Mesenchymal stem cell (in vitro differentiated cells and primary cell): ENCODE measurements around the gene AGTPBP1.

Source experiments
- DNase-seq: peaks from one replicate; pipeline ENCODE4 v3.0.0-alpha.2; 2013
- H2AFZ ChIP-seq: one replicate; pipeline ENCODE4 v1.6.1; 2013; ENCODE audit warnings: low read depth, mild to moderate bottlenecking, control low read depth, inconsistent platforms, low read length, moderate library complexity
- H2AK5ac ChIP-seq: 2 replicates; pipeline ENCODE4 v1.6.1; 2013; ENCODE audit warnings: low read length, moderate library complexity, mild to moderate bottlenecking, inconsistent platforms; ENCODE audit not compliant: severe bottlenecking
- H2BK120ac ChIP-seq: one replicate; pipeline ENCODE4 v1.6.1; 2013; ENCODE audit warnings: low read depth, mild to moderate bottlenecking, inconsistent platforms, low read length, moderate library complexity
- H2BK12ac ChIP-seq, 2 experiments: one replicate each; pipeline ENCODE4 v1.6.1; 2013; ENCODE audit warnings: inconsistent platforms in 2 of 2, low read length in 2 of 2, mild to moderate bottlenecking in 2 of 2, moderate library complexity in 2 of 2, control low read depth in 1 of 2
- H2BK15ac ChIP-seq: one replicate; pipeline ENCODE4 v1.6.1; 2013; ENCODE audit warnings: mild to moderate bottlenecking, low read depth, inconsistent platforms; ENCODE audit not compliant: poor library complexity, severe bottlenecking
- H2BK5ac ChIP-seq: 2 replicates; pipeline ENCODE4 v1.6.1; 2013; ENCODE audit warnings: low read depth, mild to moderate bottlenecking, low read length, control low read depth, inconsistent platforms; ENCODE audit not compliant: poor library complexity, severe bottlenecking
- H3K14ac ChIP-seq, 2 experiments: one replicate each; pipeline ENCODE4 v1.6.1; 2013; ENCODE audit warnings: inconsistent platforms in 2 of 2, low read length in 2 of 2, control low read depth in 1 of 2, mild to moderate bottlenecking in 1 of 2, moderate library complexity in 1 of 2
- H3K18ac ChIP-seq, 2 experiments: one replicate each; pipeline ENCODE4 v1.6.1; 2013; ENCODE audit warnings: inconsistent platforms in 2 of 2, low read length in 2 of 2, control low read depth in 1 of 2, low read depth in 1 of 2, mild to moderate bottlenecking in 1 of 2
- H3K23ac ChIP-seq, 2 experiments: one replicate each; pipeline ENCODE4 v1.6.1; 2013; ENCODE audit warnings: inconsistent platforms in 2 of 2, low read length in 2 of 2, mild to moderate bottlenecking in 2 of 2, moderate library complexity in 2 of 2, control low read depth in 1 of 2
- H3K27ac ChIP-seq: 2 replicates; pipeline ENCODE4 v1.5.1; 2013; ENCODE audit warnings: mild to moderate bottlenecking, moderate library complexity, low read length, control low read depth, inconsistent platforms; ENCODE audit not compliant: poor library complexity, severe bottlenecking
- H3K27me3 ChIP-seq, 2 experiments: 2 replicates each; pipeline versions ENCODE4 v1.6.1 to v1.7.0; 2013; ENCODE audit warnings: low read length in 2 of 2, mild to moderate bottlenecking in 2 of 2, moderate library complexity in 2 of 2, control low read depth in 1 of 2, inconsistent platforms in 1 of 2; ENCODE audit not compliant: control insufficient read depth in 1 of 2, insufficient read depth in 1 of 2
- H3K36me3 ChIP-seq, 2 experiments: 2 replicates each; pipeline versions ENCODE4 v1.6.1 to v1.7.0; 2013; ENCODE audit warnings: low read length in 2 of 2, control low read depth in 1 of 2, inconsistent platforms in 1 of 2, low read depth in 1 of 2, mild to moderate bottlenecking in 1 of 2; ENCODE audit not compliant: insufficient read depth in 2 of 2, control insufficient read depth in 1 of 2
- H3K4ac ChIP-seq, 2 experiments: one replicate each; pipeline ENCODE4 v1.6.1; 2013; ENCODE audit warnings: inconsistent platforms in 2 of 2, low read length in 2 of 2, mild to moderate bottlenecking in 2 of 2, moderate library complexity in 2 of 2, control low read depth in 1 of 2, low read depth in 1 of 2
- H3K4me1 ChIP-seq: 2 replicates; pipeline ENCODE4 v1.6.1; 2013; ENCODE audit warnings: low read depth, low read length, control low read depth; ENCODE audit not compliant: control insufficient read depth, insufficient read depth
- H3K4me2 ChIP-seq: 2 replicates; pipeline ENCODE4 v1.6.1; 2013; ENCODE audit warnings: low read length, mild to moderate bottlenecking, inconsistent platforms; ENCODE audit not compliant: poor library complexity, severe bottlenecking
- H3K4me3 ChIP-seq, 2 experiments: 2 replicates each; pipeline versions ENCODE4 v1.5.1 to v1.7.0; 2013; ENCODE audit warnings: low read length in 2 of 2, mild to moderate bottlenecking in 2 of 2, control low read depth in 1 of 2, low read depth in 1 of 2; ENCODE audit not compliant: insufficient read depth in 1 of 2
- H3K79me1 ChIP-seq: replicated peaks from 2 replicates; pipeline ENCODE4 v1.6.1; 2013; ENCODE audit warnings: mild to moderate bottlenecking, control low read depth, low read length, inconsistent platforms; ENCODE audit not compliant: poor library complexity, severe bottlenecking
- H3K9ac ChIP-seq: 2 replicates; pipeline ENCODE4 v1.7.0; 2013; ENCODE audit warnings: mild to moderate bottlenecking, low read length, moderate library complexity
- H3K9me3 ChIP-seq: 2 replicates; pipeline ENCODE4 v1.7.0; 2013; ENCODE audit warnings: mild to moderate bottlenecking, low read length; ENCODE audit not compliant: control insufficient read depth
- H4K8ac ChIP-seq: one replicate; pipeline ENCODE4 v1.6.1; 2013; ENCODE audit warnings: inconsistent platforms, mild to moderate bottlenecking, low read length, moderate library complexity
- H4K91ac ChIP-seq: one replicate; pipeline ENCODE4 v1.6.1; 2013; ENCODE audit warnings: mild to moderate bottlenecking, low read length, inconsistent platforms
- WGBS: methylation state at CpG from one replicate; pipeline ENCODE4 v1.1.7; 2013; ENCODE audit warnings: mixed read lengths; 5-methylcytosine and 5-hydroxymethylcytosine counted together

Gene AGTPBP1

DNA sequence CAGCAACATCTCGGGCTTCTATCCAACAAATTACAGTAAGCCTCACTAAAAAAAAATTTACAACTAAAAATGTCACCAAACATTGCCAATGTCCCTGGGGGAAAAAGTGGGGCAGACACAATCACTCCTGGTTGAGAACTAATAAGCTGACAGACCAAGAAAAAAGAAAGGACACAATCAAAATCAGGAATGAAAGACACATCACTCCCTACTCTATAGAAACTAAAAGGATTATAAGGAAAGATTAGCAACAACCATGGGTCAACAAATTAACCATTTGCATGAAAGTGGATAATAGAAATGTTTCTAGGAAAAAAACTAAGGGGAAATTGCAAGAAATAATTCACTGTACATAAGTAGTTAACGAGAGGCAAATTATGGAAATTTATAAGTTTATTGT, 53.4 kb downstream of the AGTPBP1 start:
- H3K4me2 ChIP-seq = no peak overlapping the region
- peaks cover 4% of the 10 kb centered on the region for H3K9me3 ChIP-seq
- H3K14ac ChIP-seq = no peak overlapping the region
- no peak overlapping the region for H4K8ac ChIP-seq
- no peak overlapping the region for H2AFZ ChIP-seq
- H2BK5ac ChIP-seq = no peak overlapping the region
- no peak for DNase-seq
- H3K4ac ChIP-seq = no peak overlapping the region
- no peak overlapping the region for H3K23ac ChIP-seq
- H3K9ac ChIP-seq = no peak overlapping the region
- H3K18ac ChIP-seq = no peak overlapping the region
- H3K36me3 ChIP-seq = peaks cover 0 to 3% of the 10 kb centered on the region in 2 experiments
- H2AK5ac ChIP-seq = no peak overlapping the region
- H4K91ac ChIP-seq = no peak overlapping the region
- H2BK120ac ChIP-seq = no peak overlapping the region
- H2BK12ac ChIP-seq = no peak overlapping the region
- no peaks in the 10 kb centered on the region for H3K27me3 ChIP-seq
- no peaks in the 10 kb centered on the region for H3K4me1 ChIP-seq
- H3K79me1 ChIP-seq = peaks cover 11% of the 10 kb centered on the region
- no peak overlapping the region for H3K4me3 ChIP-seq
- no peak overlapping the region for H3K27ac ChIP-seq
- WGBS = no CpG with 5 or more reads among the region's 2 CpGs
- no peak overlapping the region for H2BK15ac ChIP-seq

DNA sequence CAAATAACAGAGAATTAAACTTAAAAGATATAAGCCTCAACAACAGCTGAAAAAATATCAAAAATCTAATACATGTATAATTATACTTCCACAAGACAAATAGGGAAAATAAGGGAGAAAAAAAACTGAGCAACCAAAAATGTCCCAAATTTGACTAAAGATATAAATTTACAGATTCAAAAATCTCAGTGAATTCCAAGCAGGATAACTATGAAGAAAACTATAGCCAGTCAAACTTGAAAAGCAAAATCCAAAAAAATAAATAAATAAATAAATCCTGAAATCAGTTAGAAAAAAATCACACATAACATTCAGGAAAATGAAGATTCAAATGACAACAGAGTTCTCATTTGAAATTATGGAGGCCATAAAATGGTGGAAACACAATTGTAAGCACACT, 56.7 kb downstream of the AGTPBP1 start:
- Histone ChIP-seq H3K36me3 (peaks cover 0 to 4% of the 10 kb centered on the region in 2 experiments), H3K9ac (no peak overlapping the region), H3K23ac (no peak overlapping the region), H3K4me2 (no peak overlapping the region), H3K14ac (no peak overlapping the region), H4K8ac (no peak overlapping the region), H3K79me1 (peaks cover 5% of the 10 kb centered on the region), H3K18ac (no peak overlapping the region), H3K4ac (no peak overlapping the region), H4K91ac (no peak overlapping the region), H3K27me3 (no peaks in the 10 kb centered on the region), H3K27ac (no peak overlapping the region), H2BK12ac (no peak overlapping the region), H2BK15ac (no peak overlapping the region), H3K4me1 (no peaks in the 10 kb centered on the region), H2AFZ (no peak overlapping the region), H2BK120ac (no peak overlapping the region), H2BK5ac (no peak overlapping the region), H3K4me3 (no peak overlapping the region), H3K9me3 (peaks cover 4% of the 10 kb centered on the region), H2AK5ac (no peak overlapping the region)
- DNase-seq = no peak

DNA sequence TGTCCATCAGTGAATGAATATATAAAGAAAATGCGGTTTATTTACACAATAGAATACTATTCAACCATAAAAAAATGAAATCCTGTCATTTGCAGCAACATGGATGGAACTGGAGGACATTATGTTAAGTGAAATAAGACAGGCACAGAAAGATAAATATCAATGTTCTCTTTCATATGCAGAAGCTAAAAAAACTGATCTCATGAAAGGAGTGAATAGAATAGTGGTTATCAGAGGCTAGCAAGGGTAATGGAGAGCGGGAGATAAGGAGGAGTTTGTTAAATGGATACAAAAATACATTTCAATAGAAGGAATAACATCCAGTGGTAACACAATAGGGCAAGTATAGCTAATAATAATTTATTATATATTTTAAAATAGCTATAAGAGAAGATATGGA, 65.0 kb downstream of the AGTPBP1 start:
- Histone ChIP-seq H3K4me2 (no peak overlapping the region), H3K4ac (no peak overlapping the region), H2BK5ac (no peak overlapping the region), H3K18ac (no peak overlapping the region), H4K8ac (no peak overlapping the region), H3K36me3 (peaks cover 0 to 11% of the 10 kb centered on the region in 2 experiments), H3K4me1 (no peaks in the 10 kb centered on the region), H2AK5ac (no peak overlapping the region), H3K4me3 (no peak overlapping the region), H2BK120ac (no peak overlapping the region), H3K9me3 (no peaks in the 10 kb centered on the region), H2AFZ (no peak overlapping the region), H2BK15ac (no peak overlapping the region), H3K79me1 (peaks cover 2% of the 10 kb centered on the region), H3K9ac (no peak overlapping the region), H3K23ac (no peak overlapping the region), H3K27ac (no peak overlapping the region), H2BK12ac (no peak overlapping the region), H4K91ac (no peak overlapping the region), H3K14ac (no peak overlapping the region), H3K27me3 (no peaks in the 10 kb centered on the region)
- WGBS = no CpG with 5 or more reads among the region's 2 CpGs
- no peak for DNase-seq

DNA sequence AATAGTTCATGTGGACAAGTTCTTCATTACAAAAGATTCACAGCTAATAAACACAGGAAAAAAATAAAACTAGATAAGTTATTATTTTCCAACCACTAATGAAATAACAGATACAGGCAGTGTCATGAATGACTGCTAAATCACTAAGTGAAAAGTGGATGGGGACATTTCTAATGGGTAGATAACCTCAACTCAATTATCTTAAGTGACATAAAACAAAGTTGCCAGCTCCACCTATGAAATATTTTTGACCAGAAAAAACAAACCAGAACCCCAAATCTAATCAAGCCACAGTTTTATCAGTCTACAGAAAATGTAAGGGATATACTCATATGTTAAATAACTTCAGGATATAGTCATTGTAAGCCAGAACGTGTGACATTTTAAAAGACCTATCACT, 74.4 kb downstream of the AGTPBP1 start:
- no CpG with 5 or more reads among the region's 1 CpG for WGBS
- Histone ChIP-seq H3K4me2 (no peak overlapping the region), H2AK5ac (no peak overlapping the region), H3K9me3 (no peaks in the 10 kb centered on the region), H3K27me3 (no peaks in the 10 kb centered on the region), H3K4me1 (no peaks in the 10 kb centered on the region), H3K36me3 (peaks cover 0 to 10% of the 10 kb centered on the region in 2 experiments), H3K4me3 (no peak overlapping the region), H4K91ac (no peak overlapping the region), H2BK5ac (no peak overlapping the region), H2BK15ac (no peak overlapping the region), H2BK12ac (no peak overlapping the region), H3K9ac (no peak overlapping the region), H3K18ac (no peak overlapping the region), H3K4ac (no peak overlapping the region), H2AFZ (no peak overlapping the region), H2BK120ac (no peak overlapping the region), H3K79me1 (no peaks in the 10 kb centered on the region), H3K27ac (no peak overlapping the region), H3K14ac (no peak overlapping the region), H4K8ac (no peak overlapping the region), H3K23ac (no peak overlapping the region)
- no peak for DNase-seq
